Left renal cortex interstitium (tissue), 4 donors: ENCODE data around the gene KCMF1. TPM values are rescaled to one million over a fixed set of nuclear protein-coding genes. Genes with fewer than 3 reads are reported as not detected.
A peak's percentile ranks its signal among the peaks of the same experiment; 100 is the strongest.
"Not testable (repeated sequence)": the region's sequence is repeated elsewhere in the genome, so short reads cannot be mapped to it uniquely, and the experiment has no call there.

Source experiments
- DNase-seq, 4 donors: peaks; one replicate each; pipeline ENCODE4 v3.0.0-alpha.2; 2013; ENCODE audit warnings: low read depth in 4 of 4, low spot score in 2 of 4, missing footprints in 1 of 4
- polyA plus RNA-seq, 4 donors: library from polyadenylated mRNA; unstranded; fragments of 120-200 nt; gene quantifications; one replicate each; pipeline ENCODE4 v1.2.1, GENCODE V29; 2013; ENCODE audit not compliant: insufficient read length in 4 of 4

The KCMF1 gene
- 10 to 100 TPM; 44.8 to 58.4 (median 47.3) TPM for polyA plus RNA-seq

DNA sequence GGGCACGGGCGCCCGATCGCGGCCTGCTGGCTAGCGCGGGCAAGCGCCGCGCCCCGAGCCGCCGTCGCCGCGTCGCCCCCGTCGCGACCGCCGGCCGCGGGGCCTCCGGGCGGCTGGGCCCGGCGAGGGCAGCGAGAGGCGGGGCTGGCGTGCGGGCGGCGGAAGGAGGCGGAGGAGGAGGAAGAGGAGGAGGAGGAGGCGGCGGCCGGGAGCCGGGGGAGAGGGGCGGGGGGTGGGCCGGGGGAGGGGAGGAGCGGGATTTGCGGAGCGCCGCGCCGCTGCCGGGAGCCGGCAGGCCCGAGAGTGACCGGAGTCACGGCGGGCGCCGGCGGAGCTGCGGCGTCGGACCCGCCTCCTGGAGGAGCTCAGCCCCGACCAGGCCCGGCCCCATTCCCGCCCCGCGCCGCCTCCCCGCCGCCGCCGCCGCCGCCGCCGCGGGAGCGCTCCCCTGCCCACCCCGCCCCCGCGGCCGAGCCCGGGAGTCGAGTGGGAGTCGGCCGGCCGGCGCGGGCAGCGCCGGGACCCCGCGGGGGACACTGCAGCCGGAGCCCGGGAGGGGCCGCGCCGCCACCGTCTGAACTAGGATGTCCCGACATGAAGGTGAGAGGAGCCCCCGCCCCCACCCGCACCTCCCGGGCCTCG is at the start of gene KCMF1:
TSS of gene KCMF1 (plus strand) at position 294 of the 642 bp plus-strand sequence. CDS start at position 585, 291 bp downstream.
- DNase-seq = peak in 1 of 4 donors; percentile 45

DNA sequence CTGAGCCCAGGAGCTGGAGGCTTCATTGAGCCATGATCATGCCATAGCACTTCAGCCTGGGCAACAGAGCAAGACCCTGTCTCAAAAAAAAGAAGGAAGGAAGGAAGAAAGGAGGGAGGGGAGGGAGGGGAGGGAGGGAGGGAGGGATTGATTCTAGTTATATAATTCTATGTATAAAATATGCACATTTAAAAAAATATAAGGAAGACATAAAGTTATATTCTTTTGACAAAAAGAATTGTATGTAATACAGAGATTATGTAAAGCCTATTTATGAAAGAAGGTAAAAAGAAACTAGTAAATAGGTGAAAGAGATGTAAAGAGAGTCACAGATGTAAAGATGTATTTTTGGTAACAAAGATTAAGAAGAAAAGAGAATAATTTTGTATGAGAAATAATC is 48.0 kb upstream of the KCMF1 start:
- DNase-seq = no peak

DNA sequence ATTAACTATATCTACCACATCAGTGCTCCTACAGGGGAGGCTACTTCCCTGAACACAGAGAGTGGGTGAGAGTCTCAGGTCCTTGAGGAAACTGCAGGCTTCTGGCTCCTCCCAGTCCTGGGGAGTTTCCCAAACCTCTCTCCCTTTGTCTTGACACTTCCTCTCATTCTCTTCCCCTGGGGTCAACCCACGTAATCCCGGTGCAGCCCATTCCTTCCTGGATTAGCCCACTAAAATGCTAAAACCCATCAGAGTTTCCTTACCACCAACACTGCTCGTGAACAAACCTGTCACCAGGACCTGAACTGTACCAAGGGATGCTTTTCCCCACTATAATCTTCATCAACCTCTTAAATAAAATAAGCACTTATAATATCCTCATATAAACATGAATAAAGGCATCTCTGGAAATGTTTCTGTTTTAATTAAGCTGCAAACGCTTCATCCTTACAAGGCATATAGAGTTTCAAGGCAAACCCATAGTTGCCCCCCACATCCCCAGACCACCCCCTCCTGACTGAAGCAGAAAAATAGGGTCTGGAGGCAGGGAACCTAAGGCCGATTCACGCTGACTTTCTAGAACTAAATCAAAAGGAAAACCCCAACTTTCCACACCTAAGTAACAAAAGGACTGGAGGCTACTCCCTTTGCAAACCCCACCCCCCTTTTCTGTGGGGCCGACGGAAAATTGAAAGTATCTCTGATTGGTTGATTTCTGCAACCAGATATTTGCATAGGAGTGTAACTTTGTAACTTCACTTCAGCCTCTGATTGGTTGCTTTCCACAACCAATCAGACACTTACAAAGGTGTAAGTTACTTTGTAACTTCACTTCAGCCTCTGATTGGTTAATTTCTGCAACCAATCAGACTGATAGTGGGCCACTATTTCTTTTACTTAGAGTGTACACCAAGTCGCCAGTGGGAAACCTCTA is 46.5 kb upstream of the KCMF1 start:
- DNase-seq = no peak

DNA sequence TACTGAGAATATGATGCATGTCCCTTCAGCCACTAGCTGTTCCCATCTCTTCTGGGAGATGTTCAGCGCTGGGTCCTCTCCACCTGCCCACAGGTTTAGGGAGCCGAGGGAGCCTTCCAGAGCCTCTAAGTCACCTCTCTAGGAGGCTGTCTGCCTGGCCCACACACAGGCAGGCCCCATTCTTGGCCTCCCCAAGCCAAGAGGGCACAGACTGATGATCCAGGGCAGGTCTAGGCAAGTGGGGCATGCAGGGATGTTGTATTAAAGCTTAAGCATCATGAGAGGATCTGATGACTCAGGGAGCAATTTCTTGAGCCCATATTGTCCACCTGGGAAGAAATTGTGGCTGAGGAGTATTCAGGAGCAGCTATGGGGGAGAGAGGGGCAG is 45.6 kb upstream of the KCMF1 start:
- no peak for DNase-seq

DNA sequence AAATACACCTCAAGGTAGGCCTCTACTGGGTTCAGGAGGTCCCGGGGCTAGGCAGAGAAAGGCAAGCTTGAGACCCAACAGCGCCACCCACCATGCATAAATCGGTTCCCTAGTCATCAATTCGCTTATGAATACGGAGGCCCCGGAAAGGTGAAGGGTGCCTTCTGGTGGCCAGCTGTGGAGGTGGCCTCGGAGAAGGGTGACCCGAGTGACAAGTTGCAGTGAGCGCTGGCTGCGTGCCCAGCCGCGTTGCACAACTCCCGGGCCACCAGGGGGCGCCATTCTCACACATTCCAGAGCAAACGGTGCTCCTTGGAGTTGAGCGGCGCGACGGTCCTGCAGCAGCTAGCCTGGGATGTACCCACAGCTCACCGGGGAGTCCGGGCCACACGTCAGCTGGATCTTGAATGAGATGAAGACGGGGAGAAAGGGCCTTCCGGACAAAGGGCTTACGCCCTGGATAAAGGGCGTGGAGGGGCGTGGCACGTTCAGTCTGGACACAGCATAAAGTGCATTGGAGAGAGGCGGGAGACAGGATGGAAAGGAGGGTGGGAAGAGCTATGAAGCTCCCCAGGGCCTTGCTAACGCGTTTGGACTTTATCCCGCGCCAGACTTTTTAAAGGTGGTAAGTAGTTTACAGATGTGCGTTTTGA is 45.1 kb upstream of the KCMF1 start:
- DNase-seq = peak; percentile 71 to 86 (median 82)

DNA sequence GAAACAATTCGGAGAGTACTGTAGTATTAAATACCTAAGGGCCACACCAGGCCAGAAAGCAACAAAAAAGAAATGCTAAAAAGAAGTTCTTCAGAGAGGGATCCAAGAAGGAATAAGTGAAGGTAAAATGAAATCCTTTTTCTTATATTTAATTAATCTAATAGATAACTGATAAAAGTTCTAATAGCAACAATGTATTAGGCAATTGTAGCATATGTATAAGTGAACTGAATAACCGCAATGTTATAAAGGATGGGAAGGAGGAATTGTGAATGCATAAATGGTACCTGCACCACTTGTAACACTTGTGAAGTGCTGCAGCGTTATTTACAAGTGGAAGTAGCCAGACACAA is 43.7 kb upstream of the KCMF1 start:
- no peak for DNase-seq

DNA sequence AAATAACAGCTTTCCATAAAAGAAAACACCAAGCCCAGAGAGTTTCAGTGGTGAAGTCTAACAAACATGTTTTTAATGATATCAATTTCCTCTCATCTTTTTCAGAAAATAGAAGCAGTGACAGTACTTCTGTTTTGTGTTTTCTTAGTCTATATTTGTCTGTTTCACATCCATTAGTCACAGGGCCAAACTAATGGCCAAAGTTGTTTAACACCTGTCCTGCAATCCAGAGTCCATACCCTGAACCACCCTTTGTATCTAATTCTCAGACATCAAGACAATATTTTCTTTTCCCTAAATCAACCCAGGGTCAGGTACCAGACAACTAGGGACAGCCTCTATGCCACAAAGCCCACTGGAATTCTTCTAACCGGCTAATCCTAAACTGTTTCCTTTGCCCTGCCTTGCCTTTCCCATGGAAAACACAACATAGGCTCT is 39.6 kb upstream of the KCMF1 start:
- DNase-seq = no peak

DNA sequence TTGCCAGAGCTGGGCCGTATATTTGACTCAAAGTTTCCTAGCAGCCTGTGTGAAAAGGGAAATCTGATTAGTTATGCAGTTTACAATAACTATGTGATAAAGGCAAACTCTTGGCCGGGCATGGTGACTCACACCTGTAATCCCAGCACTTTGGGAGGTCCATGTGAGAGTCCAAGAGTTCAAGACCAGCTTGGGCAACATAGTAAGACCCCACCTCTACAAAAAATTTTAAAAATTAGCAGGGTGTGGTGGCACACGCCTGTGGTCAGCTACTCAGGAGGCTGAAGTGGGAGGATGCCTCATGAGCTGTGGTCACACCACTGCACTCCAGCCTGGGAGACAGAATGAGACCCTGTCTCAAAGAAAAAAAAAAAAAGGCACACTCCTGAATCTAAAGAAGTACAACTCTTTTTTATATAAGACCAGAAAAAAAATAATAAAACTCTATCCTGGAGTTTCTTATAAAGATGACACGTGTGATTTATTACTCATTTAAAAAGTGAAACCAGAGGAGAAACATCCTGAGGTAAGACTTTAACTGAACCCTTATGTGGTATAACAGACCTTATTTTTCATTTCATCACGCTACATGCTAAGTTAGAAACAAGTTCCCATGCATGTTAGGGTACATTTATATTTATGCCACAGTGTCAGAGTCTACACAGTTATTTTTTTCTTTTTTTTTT is 32.6 kb upstream of the KCMF1 start:
- no peak for DNase-seq

DNA sequence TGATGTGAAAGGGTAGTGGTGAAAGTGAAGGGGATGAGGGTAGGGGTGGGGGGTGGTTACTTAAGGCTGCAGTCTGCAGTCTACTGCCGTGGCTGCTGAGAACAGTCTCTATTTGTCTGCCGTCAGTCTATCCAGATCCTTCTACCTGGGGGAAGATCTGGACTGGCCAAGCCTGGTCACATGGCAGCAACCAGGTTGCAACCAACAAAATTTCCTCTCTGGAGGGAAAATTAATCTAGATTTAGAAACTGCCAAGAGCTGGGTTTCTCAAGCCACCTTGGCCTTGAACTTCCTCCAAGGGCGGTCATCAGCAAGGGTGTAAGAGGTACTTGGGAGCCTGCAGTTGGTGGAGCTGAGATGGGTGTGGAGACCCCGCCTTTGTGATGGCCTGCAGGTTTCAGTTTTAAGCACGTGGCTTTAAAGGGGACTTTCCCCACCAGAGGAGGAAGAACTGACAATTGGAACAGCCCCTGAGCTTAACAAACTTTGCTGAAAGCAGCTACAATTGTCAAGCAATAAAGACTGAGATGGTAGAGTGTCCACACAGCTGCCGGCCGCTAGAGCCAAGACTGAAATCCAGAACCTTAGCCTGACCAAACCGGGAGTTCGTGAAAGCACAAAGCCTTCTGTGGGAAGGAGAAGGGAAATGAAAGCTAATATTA is 31.4 kb upstream of the KCMF1 start:
- no peak for DNase-seq

DNA sequence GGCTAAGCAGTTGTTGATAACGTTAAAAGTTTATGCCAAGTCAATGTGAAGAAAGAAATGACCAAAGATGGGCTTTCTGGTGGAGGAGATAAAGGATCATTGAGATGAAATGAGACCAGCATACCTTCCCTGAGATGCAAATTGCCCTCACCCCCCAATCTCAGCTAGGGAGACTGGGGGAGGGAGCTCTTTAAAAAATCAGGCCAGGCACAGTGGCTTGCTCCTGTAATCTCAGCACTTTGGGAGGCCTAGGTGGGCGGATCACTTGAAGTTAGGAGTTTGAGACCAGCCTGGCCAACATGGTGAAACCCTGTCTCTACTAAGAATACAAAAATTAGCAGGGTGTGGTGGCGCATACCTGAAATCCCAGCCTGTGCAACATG is 30.9 kb upstream of the KCMF1 start:
- DNase-seq = no peak

DNA sequence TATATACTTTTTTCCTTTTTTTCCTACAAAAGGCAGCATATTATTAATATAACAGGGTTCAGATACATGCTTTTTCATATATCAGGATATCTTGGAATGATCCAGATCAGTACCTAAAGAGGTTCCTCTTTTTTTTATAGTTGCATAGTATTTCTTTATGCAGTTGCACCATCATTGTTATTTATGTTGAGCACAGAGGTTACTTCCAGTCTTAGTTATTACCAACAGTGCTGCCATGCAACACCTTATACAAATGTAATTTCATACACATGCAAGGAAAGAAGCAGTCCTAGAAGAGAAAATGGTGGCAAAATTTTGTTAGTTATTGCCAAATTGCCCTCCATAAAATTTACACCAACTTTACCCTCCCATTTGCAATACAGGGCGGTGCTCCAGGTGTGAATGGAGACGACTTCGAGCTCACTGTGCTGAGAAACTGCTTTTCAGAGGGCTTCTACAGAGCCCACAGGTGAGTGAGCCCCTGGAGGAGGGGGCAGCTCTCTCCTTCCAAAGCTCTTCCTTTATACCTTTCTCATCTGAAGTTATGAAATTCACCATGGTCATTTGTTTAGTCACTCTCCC is 30.0 kb upstream of the KCMF1 start:
- DNase-seq = no peak

DNA sequence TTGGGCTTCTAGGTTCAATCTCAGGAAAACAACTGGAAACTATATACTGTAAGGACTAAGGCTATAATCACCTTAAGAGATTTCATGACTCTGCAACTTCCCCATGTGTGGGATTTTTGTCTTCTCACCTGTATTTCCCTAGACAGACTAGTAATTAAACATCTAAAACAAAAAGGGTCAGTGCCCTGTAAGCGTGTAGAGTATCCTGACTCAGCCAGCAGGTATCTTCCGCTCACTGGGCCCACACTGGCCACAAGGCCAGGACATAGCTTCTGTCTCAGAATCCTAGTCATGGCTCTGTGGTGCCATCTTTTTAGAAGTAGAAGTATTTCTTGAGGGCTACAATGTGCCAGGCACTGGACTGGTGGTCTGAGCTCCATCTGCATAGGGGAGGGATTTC is 28.8 kb upstream of the KCMF1 start:
- no peak for DNase-seq

DNA sequence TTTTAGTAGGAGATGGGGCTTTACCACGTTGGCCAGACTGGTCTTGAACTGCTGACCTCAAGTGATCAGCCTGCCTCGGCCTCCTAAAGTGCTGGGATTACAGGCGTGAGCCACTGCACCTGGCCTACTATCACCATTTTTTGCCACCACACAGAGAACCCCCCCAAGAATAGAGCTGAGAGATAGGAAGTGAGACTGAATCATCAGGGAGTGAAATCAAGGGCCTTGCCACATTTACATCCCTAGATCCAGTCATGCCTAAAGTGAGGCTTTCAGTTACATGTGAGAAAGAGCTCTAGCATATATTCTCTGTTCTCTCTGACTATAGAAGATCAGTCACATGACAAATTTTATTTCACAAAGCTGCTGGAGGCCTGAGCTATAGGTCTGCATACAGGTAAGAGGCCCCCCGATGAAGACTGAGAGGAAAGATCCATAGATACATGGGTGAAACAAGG is 28.0 kb upstream of the KCMF1 start:
- no peak for DNase-seq

DNA sequence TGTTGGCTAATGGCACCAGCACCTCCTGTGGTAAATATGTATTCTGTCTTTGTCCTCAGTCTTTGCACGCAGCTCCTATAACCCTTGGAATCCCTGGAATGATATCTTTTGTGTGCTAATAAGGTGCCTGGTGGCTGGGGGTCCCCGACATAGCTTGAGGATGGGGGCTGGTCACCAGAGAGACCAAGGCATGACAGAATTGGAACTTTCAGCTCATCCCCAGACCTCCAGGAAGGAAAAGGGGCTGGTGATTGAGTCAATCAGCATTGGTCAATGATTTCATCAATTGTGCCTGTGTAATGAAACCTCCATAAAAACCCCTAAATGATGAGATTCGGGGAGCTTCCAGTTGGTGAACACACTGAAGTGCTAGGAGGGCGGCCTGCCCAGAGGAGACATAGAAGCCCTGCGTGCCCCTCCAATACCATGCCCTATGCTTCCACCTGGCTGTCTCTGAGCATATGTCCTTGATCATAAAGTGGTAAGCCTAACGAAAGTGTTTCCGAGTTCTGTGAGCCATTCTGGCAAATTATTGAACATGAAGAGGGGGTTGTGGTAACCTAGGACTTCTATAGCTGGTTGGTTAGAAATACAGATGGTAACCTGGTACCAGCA is 26.6 kb upstream of the KCMF1 start:
- no peak for DNase-seq

DNA sequence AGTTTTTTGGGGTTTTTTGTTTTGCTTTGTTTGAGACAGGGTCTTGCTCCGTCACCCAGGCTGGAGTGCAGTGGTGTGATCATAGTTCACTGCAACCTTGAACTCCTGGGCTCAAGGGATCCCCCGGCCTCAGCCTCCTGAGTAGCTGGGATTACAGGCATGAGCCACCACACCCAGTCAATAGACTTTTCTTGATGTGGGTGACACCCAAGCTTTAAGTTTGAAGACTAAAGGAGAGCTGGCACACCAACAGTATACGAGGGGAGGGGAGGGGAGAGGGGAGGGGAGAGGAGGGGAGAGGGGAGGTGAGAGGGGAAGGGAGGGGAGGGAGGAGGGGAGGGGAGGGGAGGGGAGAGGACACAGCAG is 25.1 kb upstream of the KCMF1 start:
- not testable (repeated sequence) for DNase-seq

DNA sequence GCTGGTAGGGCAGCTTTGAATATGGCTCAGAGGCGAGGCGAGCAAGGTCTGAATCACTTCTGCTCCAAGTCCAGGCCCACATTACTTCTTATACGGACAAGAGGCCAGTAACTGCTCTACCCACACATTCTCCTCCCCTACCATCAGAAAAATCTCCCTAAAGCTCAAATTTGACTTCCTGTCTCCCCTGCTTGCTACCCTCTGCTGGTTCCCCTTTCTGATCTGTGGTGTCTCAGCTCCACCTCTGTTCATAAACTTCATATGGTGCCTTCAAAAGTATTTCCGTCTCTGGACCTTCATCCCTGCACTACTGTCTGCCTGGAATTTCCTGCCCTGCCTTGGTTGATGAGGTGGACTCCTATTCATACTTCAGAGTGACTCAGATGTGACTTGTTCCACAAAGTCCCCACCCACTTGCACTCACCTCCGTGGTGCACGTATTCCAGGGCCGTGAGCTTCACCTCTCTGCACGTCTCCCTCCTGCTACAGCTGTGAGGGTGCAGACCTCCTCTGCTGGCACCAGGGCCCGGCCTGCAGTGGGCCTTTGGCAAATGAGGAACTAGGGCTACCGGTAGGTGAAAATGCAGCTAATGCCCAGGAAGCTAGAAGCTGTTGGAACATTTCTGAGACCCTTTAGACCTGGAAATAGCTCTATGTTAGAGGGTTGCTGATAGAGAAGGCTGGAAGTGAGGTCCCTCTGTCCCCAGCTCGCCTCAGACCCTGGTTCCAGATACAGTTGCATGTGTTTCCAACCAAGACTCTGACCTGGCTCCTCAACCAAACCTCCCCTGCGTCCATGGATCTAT is 24.6 kb upstream of the KCMF1 start:
- no peak for DNase-seq

DNA sequence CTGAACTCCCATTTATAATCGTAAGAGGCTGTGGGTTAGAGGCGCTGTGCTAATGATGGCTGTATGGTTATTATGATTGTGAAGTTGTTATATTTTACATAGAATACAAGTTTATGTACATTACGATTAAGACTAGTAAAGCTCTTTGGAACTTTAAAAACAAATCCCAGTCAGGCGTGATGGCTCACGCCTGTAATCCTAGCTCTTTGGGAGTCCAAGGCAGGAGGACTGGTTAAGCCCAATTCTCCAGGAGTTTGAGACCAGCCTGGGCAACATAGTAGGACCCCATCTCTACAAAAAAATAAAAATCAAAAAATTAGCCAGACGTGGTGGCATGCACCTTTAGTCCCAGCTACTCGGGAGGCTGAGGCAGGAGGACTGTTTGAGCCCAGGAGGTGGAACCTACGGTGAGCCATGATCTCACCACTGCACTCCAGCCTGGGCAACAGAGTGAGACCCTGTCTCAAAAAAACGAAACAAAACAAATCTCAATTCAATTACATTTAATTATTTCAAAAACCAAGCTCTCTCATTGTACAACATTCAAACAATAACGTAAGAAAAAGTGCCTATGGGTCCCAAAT is 23.9 kb upstream of the KCMF1 start:
- no peak for DNase-seq

DNA sequence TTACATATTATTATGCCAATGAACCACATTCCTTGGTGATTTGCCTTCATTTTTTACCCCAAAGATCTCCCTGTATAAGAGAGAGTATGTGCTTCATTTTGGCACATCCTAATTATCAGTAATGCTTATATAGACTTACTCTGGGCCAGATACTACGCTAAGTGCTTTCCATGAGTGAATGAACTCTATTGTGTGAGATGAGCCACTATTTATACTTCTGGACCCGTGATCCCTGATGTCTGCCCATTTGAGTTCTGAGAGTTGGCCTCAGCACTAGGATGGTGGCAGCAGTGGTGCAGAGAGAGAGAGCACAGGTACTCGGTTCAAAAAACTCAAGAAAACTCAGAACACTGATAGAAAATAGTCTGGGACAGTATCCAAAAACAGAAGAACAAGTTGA is 17.4 kb upstream of the KCMF1 start:
- no peak for DNase-seq
